Liver (tissue), 9 donors: Measurements from ENCODE around the gene UBE3B. TPM values are rescaled to one million over a fixed set of nuclear protein-coding genes. Genes with fewer than 3 reads are reported as not detected.

Experiments used
- DNase-seq: peaks from one replicate; pipeline ENCODE4 v3.0.0-alpha.2; 2017; ENCODE audit warnings: low spot score
- H3K27ac ChIP-seq, 2 donors: one replicate each; pipeline ENCODE4 v1.7.0; 2013; ENCODE audit warnings: inconsistent platforms in 2 of 2, low read length in 2 of 2, control low read depth in 1 of 2, low read depth in 1 of 2, mild to moderate bottlenecking in 1 of 2
- H3K27me3 ChIP-seq, 4 donors: one replicate each; pipeline versions ENCODE4 v1.6.1 to v1.7.0; 2013; ENCODE audit warnings: low read length in 3 of 4, inconsistent platforms in 1 of 4, mild to moderate bottlenecking in 1 of 4, moderate library complexity in 1 of 4; ENCODE audit not compliant: control insufficient read depth in 4 of 4, insufficient read depth in 4 of 4
- H3K36me3 ChIP-seq, 4 donors: one replicate each; pipeline versions ENCODE4 v1.6.1 to v1.7.0; 2013; ENCODE audit warnings: low read length in 3 of 4, mild to moderate bottlenecking in 3 of 4, low read depth in 1 of 4, moderate library complexity in 1 of 4; ENCODE audit not compliant: control insufficient read depth in 4 of 4, insufficient read depth in 3 of 4
- H3K4me1 ChIP-seq, 4 donors: one replicate each; pipeline versions ENCODE4 v1.6.1 to v1.7.0; 2013; ENCODE audit warnings: low read length in 3 of 4, mild to moderate bottlenecking in 3 of 4, moderate library complexity in 1 of 4; ENCODE audit not compliant: control insufficient read depth in 4 of 4, insufficient read depth in 4 of 4
- H3K4me3 ChIP-seq, 3 donors: one replicate each; pipeline versions ENCODE4 v1.6.1 to v1.7.0; 2013; ENCODE audit warnings: low read length in 3 of 3, control low read depth in 1 of 3, low read depth in 1 of 3, mild to moderate bottlenecking in 1 of 3
- H3K9ac ChIP-seq, 2 donors: one replicate each; pipeline ENCODE4 v1.7.0; 2013; ENCODE audit warnings: low read length in 2 of 2, mild to moderate bottlenecking in 2 of 2, moderate library complexity in 2 of 2, control low read depth in 1 of 2, low read depth in 1 of 2
- H3K9me3 ChIP-seq, 4 donors: one replicate each; pipeline versions ENCODE4 v1.6.1 to v1.7.0; 2013; ENCODE audit warnings: low read length in 3 of 4; ENCODE audit not compliant: control insufficient read depth in 4 of 4
- ATF3 ChIP-seq: IDR thresholded peaks from 2 replicates; pipeline ENCODE4 v1.6.1; 2016; ENCODE audit warnings: antibody characterized with exemption
- CTCF ChIP-seq: fragments of 150-350 bp; IDR thresholded peaks from 2 replicates; pipeline ENCODE4 v1.5.1; 2017; ENCODE audit warnings: improper control_type of control experiment, low read depth, low read length; ENCODE audit not compliant: missing input control
- EGR1 ChIP-seq, 2 donors: IDR thresholded peaks; 2 replicates each; pipeline ENCODE4 v1.6.1; 2016 to 2018; ENCODE audit warnings: antibody characterized with exemption in 2 of 2, low read depth in 2 of 2
- FOXA1 ChIP-seq: IDR thresholded peaks from 2 replicates; pipeline ENCODE4 v1.6.1; 2016; ENCODE audit warnings: antibody characterized with exemption
- FOXA2 ChIP-seq: IDR thresholded peaks from 2 replicates; pipeline ENCODE4 v1.6.1; 2016; ENCODE audit warnings: antibody characterized with exemption
- GABPA ChIP-seq, 2 donors: IDR thresholded peaks in 1 of 2; conservative IDR thresholded peaks in 1 of 2; 2 replicates each; pipeline ENCODE4 v1.6.1; 2016; ENCODE audit warnings: antibody characterized with exemption in 2 of 2, mild to moderate bottlenecking in 1 of 2, moderate library complexity in 1 of 2
- HNF4A ChIP-seq, 2 donors: conservative IDR thresholded peaks; 2 replicates each; pipeline ENCODE4 v1.6.1; 2016; ENCODE audit warnings: antibody characterized with exemption in 2 of 2, mild to moderate bottlenecking in 2 of 2
- HNF4G ChIP-seq: IDR thresholded peaks from 2 replicates; pipeline ENCODE4 v1.6.1; 2016; ENCODE audit warnings: antibody characterized with exemption
- JUND ChIP-seq, 2 donors: IDR thresholded peaks; 2 replicates each; pipeline ENCODE4 v1.6.1; 2016; ENCODE audit warnings: antibody characterized with exemption in 2 of 2
- MAX ChIP-seq: IDR thresholded peaks from 2 replicates; pipeline ENCODE4 v1.6.1; 2016; ENCODE audit warnings: antibody characterized with exemption
- NR2F2 ChIP-seq: IDR thresholded peaks from 2 replicates; pipeline ENCODE4 v1.6.1; 2016; ENCODE audit warnings: antibody characterized with exemption
- RAD21 ChIP-seq, 2 donors: IDR thresholded peaks; 2 replicates each; pipeline ENCODE4 v1.6.1; 2016; ENCODE audit warnings: antibody characterized with exemption in 2 of 2, mild to moderate bottlenecking in 2 of 2
- REST ChIP-seq: IDR thresholded peaks from 2 replicates; pipeline ENCODE4 v1.6.1; 2016; ENCODE audit warnings: antibody characterized with exemption, mild to moderate bottlenecking
- RXRA ChIP-seq, 2 donors: IDR thresholded peaks; 2 replicates each; pipeline ENCODE4 v1.6.1; 2017 to 2018; ENCODE audit warnings: antibody characterized with exemption in 2 of 2, mild to moderate bottlenecking in 1 of 2
- SP1 ChIP-seq: IDR thresholded peaks from 2 replicates; pipeline ENCODE4 v1.6.1; 2018; ENCODE audit warnings: antibody characterized with exemption, mild to moderate bottlenecking
- TAF1 ChIP-seq: conservative IDR thresholded peaks from 2 replicates; pipeline ENCODE4 v1.6.1; 2016; ENCODE audit warnings: antibody characterized with exemption, mild to moderate bottlenecking
- YY1 ChIP-seq: IDR thresholded peaks from 2 replicates; pipeline ENCODE4 v1.6.1; 2016; ENCODE audit warnings: antibody characterized with exemption, mild to moderate bottlenecking
- ZBTB33 ChIP-seq: IDR thresholded peaks from 2 replicates; pipeline ENCODE4 v1.6.1; 2016; ENCODE audit warnings: antibody characterized with exemption
- WGBS: extraction: QIAGEN DNeasy Blood & Tissue Kit; methylation state at CpG from one replicate; pipeline ENCODE4 v1.1.7; 2013; 5-methylcytosine and 5-hydroxymethylcytosine counted together
- polyA plus RNA-seq, 2 donors: library from polyadenylated mRNA; stranded (reverse) in 1 of 2; unstranded in 1 of 2; fragments of 200-250 nt in 1 of 2; fragments of >200 nt in 1 of 2; fragmentation: Nextera tagmentation in 1 of 2; extraction: Ambion mirVana in 1 of 2; gene quantifications; one replicate each; pipeline versions ENCODE4 v1.2.1 to v1.2.3, GENCODE V29; 2013 to 2015
- total RNA-seq, 2 donors: library from RNA; depleted of rRNA; stranded (reverse); fragments of >200 nt; gene quantifications; one replicate each; pipeline ENCODE4 v1.2.3, GENCODE V29; 2014
- donor health status: healthy.
- donor health status: healthy.
- donor health status: healthy.
- donor health status: healthy.
- donor health status: healthy.

Gene UBE3B
- total and polyA plus RNA-seq, 4 donors = 9.3 to 43.4 (median 24.1) TPM

GRCh38 chr12:109491671-109492070 is 14.2 kb downstream of the UBE3B start:
- 96% methylated on average over 4 of the region's 4 CpGs for WGBS
- H3K9ac ChIP-seq = no peak overlapping the region
- no peaks in the 10 kb centered on the region for H3K4me1 ChIP-seq
- DNase-seq = no peak
- H3K4me3 ChIP-seq = no peak overlapping the region
- H3K27me3 ChIP-seq = no peaks in the 10 kb centered on the region
- no peak overlapping the region for H3K27ac ChIP-seq
- TF ChIP-seq RXRA (IDR thresholded peaks at IDR 0.05) (no peak), FOXA1 (no peak), FOXA2 (no peak), HNF4A (conservative IDR thresholded peaks at IDR 0.05) (no peak), MAX (no peak), TAF1 (no peak), SP1 (no peak), EGR1 (IDR thresholded peaks at IDR 0.05; ENCODE audit: low read depth in 2 of 2) (no peak), REST (no peak), GABPA (IDR thresholded peaks at IDR 0.05 in 1 of 2, conservative IDR thresholded peaks at IDR 0.05 in 1 of 2) (no peak), ATF3 (no peak), JUND (IDR thresholded peaks at IDR 0.05) (no peak), CTCF (no peak), YY1 (no peak), RAD21 (IDR thresholded peaks at IDR 0.05) (no peak), HNF4G (no peak), NR2F2 (no peak)
- H3K9me3 ChIP-seq = no peaks in the 10 kb centered on the region
- H3K36me3 ChIP-seq = peaks cover 19 to 81% (median 63%) of the 10 kb centered on the region in 4 donors

- no peak overlapping the region for H3K9ac ChIP-seq
- WGBS = 86% methylated on average over 5 of the region's 5 CpGs
These were observed 14.9 kb downstream of the UBE3B start for GRCh38 chr12:109492371-109492770.

More at GRCh38 chr12:109492371-109492770, 14.9 kb downstream of the UBE3B start:
- no peak for TF ChIP-seq FOXA1
- TF ChIP-seq FOXA2 = no peak
- TF ChIP-seq EGR1 (IDR thresholded peaks at IDR 0.05; ENCODE audit: low read depth in 2 of 2) = no peak
- no peak for TF ChIP-seq SP1
- TF ChIP-seq RXRA (IDR thresholded peaks at IDR 0.05) = no peak
- TF ChIP-seq HNF4G = no peak
- TF ChIP-seq JUND (IDR thresholded peaks at IDR 0.05) = no peak
- TF ChIP-seq HNF4A (conservative IDR thresholded peaks at IDR 0.05) = no peak
- no peak for TF ChIP-seq GABPA (IDR thresholded peaks at IDR 0.05 in 1 of 2, conservative IDR thresholded peaks at IDR 0.05 in 1 of 2)
- TF ChIP-seq ATF3 = no peak
- no peak for TF ChIP-seq ZBTB33
- no peak for TF ChIP-seq CTCF
- no peak for TF ChIP-seq MAX
- no peak for TF ChIP-seq RAD21 (IDR thresholded peaks at IDR 0.05)
- TF ChIP-seq TAF1 = no peak
- no peak for TF ChIP-seq YY1
- DNase-seq = no peak
- Histone ChIP-seq H3K9me3 (no peaks in the 10 kb centered on the region), H3K27me3 (no peaks in the 10 kb centered on the region), H3K4me1 (no peaks in the 10 kb centered on the region), H3K4me3 (no peak overlapping the region), H3K36me3 (peaks cover 20 to 76% (median 58%) of the 10 kb centered on the region in 4 donors), H3K27ac (no peak overlapping the region)
